Heart left ventricle (tissue), 16 donors: ENCODE measurements around the gene RHCG. TPM values are rescaled to one million over a fixed set of nuclear protein-coding genes. Genes with fewer than 3 reads are reported as not detected.

ENCODE experiments used
- ATAC-seq, 4 donors: fragments of 200-7000 bp; cut with Tn5 transposase; one replicate each; pipeline ENCODE4 v1.9.1; 2020 to 2022; ENCODE audit warnings: moderate library complexity in 4 of 4, mild to moderate bottlenecking in 3 of 4, moderate number of reproducible peaks in 1 of 4
- DNase-seq, 5 donors: peaks; one replicate each; pipeline ENCODE4 v3.0.0-alpha.2; 2020
- H3K27ac ChIP-seq, 12 donors: fragments of 200-600 bp; sonication (generic) in 4 of 12; one replicate each; pipeline versions ENCODE4 v1.5.0 to v1.8.0; 2016 to 2022; ENCODE audit warnings: mild to moderate bottlenecking in 2 of 12
- H3K27me3 ChIP-seq, 9 donors: fragments of 200-600 bp; sonication (generic) in 2 of 9; one replicate each; pipeline versions ENCODE4 v1.5.1 to v1.8.0; 2016 to 2022; ENCODE audit warnings: mild to moderate bottlenecking in 3 of 9
- H3K36me3 ChIP-seq, 9 donors: fragments of 200-600 bp; sonication (generic) in 2 of 9; one replicate each; pipeline versions ENCODE4 v1.5.0 to v1.8.0; 2018 to 2022; ENCODE audit warnings: mild to moderate bottlenecking in 2 of 9
- H3K4me1 ChIP-seq, 12 donors: fragments of 200-600 bp; sonication (generic) in 4 of 12; one replicate each; pipeline versions ENCODE4 v1.5.0 to v1.8.0; 2016 to 2022; ENCODE audit warnings: mild to moderate bottlenecking in 3 of 12
- H3K4me3 ChIP-seq, 12 donors: fragments of 200-600 bp; sonication (generic) in 4 of 12; one replicate each; pipeline versions ENCODE4 v1.5.0 to v1.8.0; 2017 to 2022; ENCODE audit warnings: mild to moderate bottlenecking in 9 of 12, moderate library complexity in 4 of 12
- H3K9me3 ChIP-seq, 12 donors: fragments of 200-600 bp; sonication (generic) in 4 of 12; one replicate each; pipeline versions ENCODE4 v1.5.0 to v1.8.0; 2016 to 2022; ENCODE audit warnings: mild to moderate bottlenecking in 1 of 12
- CTCF ChIP-seq, 12 donors: fragments of 200-600 bp; sonication (generic) in 4 of 12; IDR thresholded peaks; one replicate each; pipeline versions ENCODE4 v1.5.0 to v1.8.0; 2018 to 2022; ENCODE audit warnings: antibody characterized with exemption in 12 of 12, mild to moderate bottlenecking in 5 of 12
- POLR2A ChIP-seq, 2 donors: fragments of 450-650 bp; IDR thresholded peaks; one replicate each; pipeline ENCODE4 v1.6.1; 2017; ENCODE audit warnings: antibody characterized with exemption in 2 of 2, mild to moderate bottlenecking in 2 of 2, moderate library complexity in 2 of 2
- WGBS, 4 donors: extraction: QIAGEN DNeasy Blood & Tissue Kit in 2 of 4; methylation state at CpG; one replicate each; pipeline versions ENCODE4 v1.1.5 to v1.1.7; 2013 to 2018; 5-methylcytosine and 5-hydroxymethylcytosine counted together
- intact Hi-C, 10 donors: fragments of 100-400 bp; cut with DNase I; formaldehyde crosslinking; loops; one replicate each; pipeline versions ENCODE4 v1.11.1 to v1.14.2; 2022
- polyA plus RNA-seq, 2 donors: library from polyadenylated mRNA; stranded (reverse); fragments of 200-250 nt; gene quantifications; one replicate each; pipeline ENCODE4 v1.2.3, GENCODE V29; 2013
- total RNA-seq, 9 donors: library from RNA; depleted of rRNA in 2 of 9; stranded (reverse); fragments of >200 nt in 2 of 9; fragmentation: NEBNext Ultra II Directional in 3 of 9; extraction: Animal tissue kit (Norgen Biotek cat#: 25700) in 3 of 9; gene quantifications; one replicate each; pipeline versions ENCODE4 v1.1.0 to v1.2.4, GENCODE V29; 2016 to 2023
- donor health status: ischemic (EF 13 %, LVEDD 7.1; RV severe dilation, severe dysfunction).
- donor health status: healthy with polysubstance abuse.
- donor health status: DM: no; HTN: yes; CAD: no.
- donor health status: DM: no; HTN: no; CAD: no.
- donor health status: ischemic (EF 25% LVEDD 6.9; RV normal size, moderate dysfunction).
- donor health status: ischemic (EF 25% LVEDD 5.7; RV mildly dilated, moderate dysfunction).
- donor health status: healthy.
- donor health status: DM: yes; HTN: yes; CAD: no.
- donor health status: ischemic (EF 35%, LVEDD 5.7; RV mildly dilated, moderate dysfunction).
- donor health status: nonischemic (EF 11% LVEDD 7.7; RV severe dilation, severe dysfunction).
- donor health status: DM: yes; HTN: yes; CAD: no.
- donor health status: PGD.
- donor health status: ischemic (EF 29% LVEDD 5.4; RV normal size, mild dysfunction).
- donor health status: nonischemic (EF 23%, LVEDD 6.1; RV moderate dilation, normal function).

The RHCG gene
- total and polyA plus RNA-seq, 11 donors: 0.20 to 2.9 (median 0.76) TPM; not detected in 4

- intact Hi-C loops: loop anchor here in 2 of 10 donors (5.0 to 10.0 kb wide), 2 partner anchors 113 to 115 kb away; no protein-coding TSS in a partner anchor
- peaks cover 0 to 81% (median 17%) of the 10 kb centered on the region in 9 donors for H3K27me3 ChIP-seq
- H3K36me3 ChIP-seq: no peaks in the 10 kb centered on the region
- no peaks in the 10 kb centered on the region for H3K9me3 ChIP-seq
- WGBS, 4 donors: 79 to 88% (median 83%) methylated on average over 9 of the region's 9 CpGs
- no peak for ATAC-seq
- no peak overlapping the region for H3K4me3 ChIP-seq
- TF ChIP-seq CTCF (IDR thresholded peaks at IDR 0.05) (no peak), POLR2A (IDR thresholded peaks at IDR 0.05) (no peak)
- H3K27ac ChIP-seq: no peak overlapping the region
- no peaks in the 10 kb centered on the region for H3K4me1 ChIP-seq
- no peak for DNase-seq
Observed at GRCh38 chr15:89439764-89440163, 56.6 kb downstream of the RHCG start.

GRCh38 chr15:89436560-89437311, 59.6 kb downstream of the RHCG start:
- H3K4me3 ChIP-seq: no peak overlapping the region
- ATAC-seq: no peak
- intact Hi-C loops: no loop called here
- H3K9me3 ChIP-seq: no peaks in the 10 kb centered on the region
- WGBS, 4 donors: 39 to 47% (median 43%) methylated on average over 7 of the region's 7 CpGs
- no peak overlapping the region for H3K27ac ChIP-seq
- peaks cover 0 to 58% (median 14%) of the 10 kb centered on the region in 9 donors for H3K27me3 ChIP-seq
- TF ChIP-seq POLR2A (IDR thresholded peaks at IDR 0.05) (no peak), CTCF (IDR thresholded peaks at IDR 0.05) (no peak)
- H3K36me3 ChIP-seq: no peaks in the 10 kb centered on the region
- DNase-seq: no peak
- no peaks in the 10 kb centered on the region for H3K4me1 ChIP-seq

GRCh38 chr15:89435362-89435761, 61.0 kb downstream of the RHCG start:
- H3K4me1 ChIP-seq: peaks cover 0 to 8% (median 3%) of the 10 kb centered on the region in 12 donors
- 71 to 92% (median 77%) methylated on average over 2 to 8 of the region's 8 CpGs for WGBS, 4 donors
- no peak for ATAC-seq
- no peaks in the 10 kb centered on the region for H3K9me3 ChIP-seq
- no peaks in the 10 kb centered on the region for H3K36me3 ChIP-seq
- H3K4me3 ChIP-seq: no peak overlapping the region
- no peak overlapping the region for H3K27ac ChIP-seq
- intact Hi-C loops: no loop called here
- no peak for TF ChIP-seq POLR2A (IDR thresholded peaks at IDR 0.05)
- TF ChIP-seq CTCF (IDR thresholded peaks at IDR 0.05): no peak
- DNase-seq: no peak
- peaks cover 0 to 47% (median 14%) of the 10 kb centered on the region in 9 donors for H3K27me3 ChIP-seq

GRCh38 chr15:89433686-89434085, 62.7 kb downstream of the RHCG start:
- no peaks in the 10 kb centered on the region for H3K9me3 ChIP-seq
- 44 to 89% (median 59%) methylated on average over 1 to 2 of the region's 2 CpGs for WGBS, 4 donors
- H3K36me3 ChIP-seq: no peaks in the 10 kb centered on the region
- intact Hi-C loops: loop anchor here in 1 of 10 donors (5.0 kb wide), 1 partner anchor 226 kb away; no protein-coding TSS in a partner anchor
- no peak for DNase-seq
- no peak for TF ChIP-seq POLR2A (IDR thresholded peaks at IDR 0.05)
- TF ChIP-seq CTCF (IDR thresholded peaks at IDR 0.05): no peak
- no peak overlapping the region for H3K4me3 ChIP-seq
- H3K27me3 ChIP-seq: peaks cover 0 to 35% (median 12%) of the 10 kb centered on the region in 9 donors
- no peak overlapping the region for H3K27ac ChIP-seq
- peaks cover 0 to 14% (median 5%) of the 10 kb centered on the region in 12 donors for H3K4me1 ChIP-seq
- no peak for ATAC-seq
